Stimulated activated CD8-positive, alpha-beta memory T cell treated with anti-CD3 and anti-CD28 coated beads, Interleukin-7, amount 100 ng/mL, for 4 hours (primary cell): ENCODE data around the gene ASB6.

Experiments used
- DNase-seq, 2 donors: peaks; one replicate each; pipeline ENCODE4 v3.0.0-alpha.2; 2020; ENCODE audit warnings: low read depth in 2 of 2

ASB6 gene

DNA sequence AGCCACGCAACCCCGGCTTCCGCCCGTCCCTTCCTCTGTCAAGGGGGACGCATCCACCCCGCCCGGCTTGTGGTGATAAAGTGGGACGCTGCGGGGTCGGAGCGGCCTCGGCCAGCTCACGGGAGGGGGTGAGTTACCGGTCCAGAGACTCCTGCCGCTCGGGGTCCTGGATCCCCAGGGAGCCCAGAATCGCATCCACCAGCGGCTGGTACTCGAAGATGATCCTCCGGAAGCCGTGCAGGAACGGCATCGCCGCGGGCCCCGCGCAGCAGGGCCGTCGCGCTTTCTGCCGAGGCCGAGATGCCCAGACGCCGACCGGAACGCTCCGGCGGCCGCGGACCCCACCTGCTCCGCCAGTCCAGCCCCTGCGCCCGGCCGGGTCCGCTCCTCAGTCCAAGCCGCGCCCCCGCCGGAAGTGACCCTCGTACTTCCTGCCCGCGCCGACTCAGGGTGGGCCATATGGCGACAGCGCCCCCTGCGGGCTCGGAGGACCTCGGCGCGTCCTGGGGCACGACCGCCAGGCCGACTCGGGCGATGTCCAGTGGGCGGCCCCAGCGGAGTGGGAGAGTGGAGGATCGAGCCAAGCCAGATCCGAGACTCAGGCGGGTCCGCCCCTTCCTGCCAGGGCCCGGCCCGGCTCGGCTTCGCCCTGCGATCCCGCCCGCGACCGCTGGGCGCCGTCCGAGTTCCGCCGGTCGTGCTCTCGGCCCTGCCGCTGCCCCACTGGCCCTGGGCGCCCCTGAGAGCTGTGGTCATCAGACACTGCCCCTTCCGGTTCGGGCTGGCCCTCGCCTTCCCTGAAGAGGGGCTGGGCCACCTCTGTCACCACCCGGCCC, at the start of gene ASB6:
TSS of gene ASB6 (minus strand) at position 402 of the 836 bp plus-strand sequence. CDS start at position 250, 152 bp downstream.
- peak; percentile 78 to 87 for DNase-seq

DNA sequence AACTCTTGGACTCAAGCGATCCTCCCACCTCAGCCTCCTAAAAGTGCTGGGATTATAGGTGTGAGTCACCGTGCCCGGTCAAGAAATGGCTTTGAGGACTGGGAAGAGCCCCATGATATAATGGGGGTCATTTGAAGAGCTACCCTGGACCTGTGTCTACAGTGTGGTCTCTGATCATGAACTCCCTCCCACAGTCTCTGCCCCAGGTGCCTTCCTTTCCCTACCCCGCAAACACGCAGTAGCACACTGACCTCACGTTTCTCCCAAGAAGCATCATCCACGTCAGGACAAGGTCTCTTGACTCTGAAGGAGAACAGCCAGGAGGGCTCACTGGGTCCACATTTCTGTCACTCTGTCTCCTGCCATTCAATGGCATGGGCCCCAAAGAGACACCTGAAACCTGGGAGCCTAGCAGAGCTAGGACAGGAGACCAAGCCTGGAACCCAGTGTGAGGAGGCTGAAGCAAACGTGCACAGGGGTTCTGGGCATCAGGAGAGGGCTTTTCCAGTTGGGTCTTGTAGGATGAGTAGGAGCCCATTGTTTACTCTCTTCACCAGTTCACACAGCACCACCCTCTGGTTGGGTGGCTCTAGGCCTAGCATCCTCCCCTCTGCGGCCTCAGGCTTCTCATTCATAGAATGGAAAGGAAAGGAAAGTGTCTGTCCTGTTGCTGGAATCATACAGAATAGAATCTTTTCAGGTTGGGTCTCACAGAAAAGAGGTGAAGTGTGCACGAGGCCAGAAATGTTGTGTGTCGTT, 46.5 kb upstream of the ASB6 start:
- no peak for DNase-seq

DNA sequence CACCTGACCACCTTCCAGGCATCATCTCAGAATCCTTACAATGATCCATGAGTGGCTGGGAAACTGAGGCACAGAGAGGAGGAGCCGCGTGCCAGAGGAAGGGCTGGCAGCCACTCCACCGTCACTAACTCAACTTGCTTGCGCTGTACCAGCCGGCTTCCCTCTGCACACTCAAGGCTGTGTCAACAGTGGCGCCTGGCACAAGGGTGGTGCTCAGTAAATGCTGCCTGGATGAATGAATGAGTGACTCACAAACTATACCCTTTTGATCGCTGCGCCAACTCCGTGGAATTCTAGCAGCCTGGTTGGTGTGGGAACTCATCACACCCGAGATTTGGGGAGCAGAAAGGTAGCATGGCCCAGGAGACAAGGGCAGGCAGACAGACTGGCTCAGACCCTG, 45.4 kb upstream of the ASB6 start:
- DNase-seq, result no peak

GRCh38 chr9:129686736-129687135, 44.8 kb upstream of the ASB6 start:
- no peak for DNase-seq

GRCh38 chr9:129685933-129686259, 43.9 kb upstream of the ASB6 start:
- no peak for DNase-seq

DNA sequence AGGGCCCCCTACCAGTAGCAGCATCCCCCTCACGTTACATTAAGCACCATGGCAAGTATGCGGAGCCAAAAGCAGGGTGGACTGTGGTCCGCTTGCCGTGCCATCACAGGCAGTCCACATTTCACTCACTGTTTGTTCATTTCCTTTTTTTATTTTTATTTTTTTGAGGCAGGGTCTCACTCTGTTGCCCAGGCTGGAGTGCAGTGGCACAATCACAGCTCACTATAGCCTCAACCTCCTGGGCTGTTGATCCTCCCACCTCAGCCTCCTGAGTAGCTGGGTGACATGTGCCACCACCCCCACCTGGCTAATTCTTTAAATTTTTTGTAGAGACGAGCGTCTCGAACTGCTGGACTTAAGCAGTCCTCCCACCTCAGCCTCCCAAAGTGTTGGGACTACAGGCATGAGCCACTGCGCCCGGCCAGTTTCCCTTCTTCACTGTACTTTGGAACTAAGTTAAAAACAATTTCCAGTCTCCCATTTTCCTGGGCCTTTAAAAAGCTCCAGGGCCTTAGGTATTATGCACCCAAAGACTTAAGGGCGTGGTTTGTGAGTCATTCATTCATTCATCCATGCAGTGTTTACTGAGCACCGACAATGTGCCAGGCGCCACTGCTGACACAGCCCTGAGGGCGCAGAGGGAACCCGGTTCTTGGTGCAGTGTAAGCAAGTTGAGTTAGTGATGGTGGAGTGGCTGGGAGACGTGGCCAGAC, 43.4 kb upstream of the ASB6 start:
- no peak for DNase-seq

DNA sequence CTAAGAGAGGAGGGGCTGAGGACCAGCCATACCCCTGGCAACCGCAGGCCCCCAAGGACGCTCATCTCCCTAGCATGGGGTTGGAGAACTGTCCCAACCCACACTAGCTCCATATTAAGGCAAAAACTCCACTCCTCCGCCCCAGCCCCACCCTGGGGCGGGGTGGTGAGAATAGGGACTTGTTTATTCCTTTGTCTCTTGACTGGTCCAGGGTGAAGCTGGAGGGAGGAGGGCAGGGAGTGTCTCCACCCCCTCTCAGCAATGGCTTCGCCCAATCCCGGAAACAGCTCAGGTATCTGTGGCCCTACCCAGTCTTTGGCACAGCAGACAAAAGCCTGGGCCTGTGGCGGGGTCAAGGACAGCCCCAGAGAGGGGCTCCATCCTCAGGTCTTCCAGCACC, 40.4 kb upstream of the ASB6 start:
- DNase-seq, result no peak

DNA sequence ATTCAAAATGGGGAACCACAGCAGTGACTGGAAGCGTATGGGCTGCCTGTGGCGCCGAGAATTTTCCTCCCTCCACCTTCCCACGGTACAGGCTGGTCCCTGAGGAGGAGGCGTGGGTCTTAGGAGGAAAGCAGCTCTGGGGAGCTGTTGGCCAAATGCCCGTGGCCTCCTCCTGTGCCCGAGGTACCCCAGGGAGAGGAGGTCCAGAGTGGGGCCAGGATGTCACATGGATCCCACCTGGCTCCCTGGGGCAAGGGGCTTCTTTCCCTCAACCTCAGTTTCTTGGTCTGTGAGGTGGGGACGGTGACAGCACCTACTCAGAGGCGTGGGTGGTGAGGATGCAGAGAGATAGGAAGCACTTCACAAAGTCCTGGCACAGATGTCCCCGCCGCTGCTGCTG, 40.0 kb upstream of the ASB6 start:
- no peak for DNase-seq

DNA sequence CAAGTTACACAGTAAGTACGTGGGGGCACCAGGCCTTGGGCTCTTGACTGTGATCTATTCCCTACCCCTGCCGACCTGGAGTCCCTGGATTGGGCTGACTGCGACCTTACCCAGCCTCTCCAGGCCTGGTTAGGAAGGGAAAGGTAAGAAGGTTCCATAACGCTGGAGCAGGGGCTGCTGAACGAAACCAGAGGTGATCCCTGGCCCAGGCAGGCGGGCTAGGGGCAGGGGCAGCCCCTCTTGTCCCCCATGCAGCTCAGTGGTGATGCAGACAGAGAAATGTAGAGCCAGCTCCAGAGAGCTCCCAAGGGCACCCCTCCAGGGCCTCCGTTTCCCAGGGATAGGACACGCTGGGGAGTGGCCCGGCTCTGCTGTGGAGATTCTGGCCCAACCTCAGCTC, 37.6 kb upstream of the ASB6 start:
- DNase-seq, result no peak

DNA sequence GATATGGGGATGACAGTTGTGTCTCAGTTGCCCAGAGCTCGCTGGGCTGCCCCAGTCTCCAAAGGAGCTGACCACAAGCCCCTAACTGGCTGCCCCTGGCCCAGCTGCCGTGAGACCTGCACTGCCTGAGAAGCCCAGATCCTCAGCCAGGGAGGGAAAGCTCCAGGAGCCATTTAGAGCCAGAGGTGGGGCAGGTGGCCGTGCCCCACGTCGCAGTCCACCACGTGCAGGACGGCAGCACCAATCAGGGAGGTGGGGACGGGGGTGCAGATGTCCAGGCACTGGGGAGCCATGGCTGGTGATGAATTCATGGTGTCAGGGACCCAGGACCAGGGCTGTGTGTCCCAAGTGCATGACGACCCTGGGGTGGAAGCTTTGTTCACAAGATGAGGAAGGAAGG, 36.9 kb upstream of the ASB6 start:
- DNase-seq, result no peak

- DNase-seq, result no peak
These were observed 35.5 kb upstream of the ASB6 start for GRCh38 chr9:129677456-129677855.

DNA sequence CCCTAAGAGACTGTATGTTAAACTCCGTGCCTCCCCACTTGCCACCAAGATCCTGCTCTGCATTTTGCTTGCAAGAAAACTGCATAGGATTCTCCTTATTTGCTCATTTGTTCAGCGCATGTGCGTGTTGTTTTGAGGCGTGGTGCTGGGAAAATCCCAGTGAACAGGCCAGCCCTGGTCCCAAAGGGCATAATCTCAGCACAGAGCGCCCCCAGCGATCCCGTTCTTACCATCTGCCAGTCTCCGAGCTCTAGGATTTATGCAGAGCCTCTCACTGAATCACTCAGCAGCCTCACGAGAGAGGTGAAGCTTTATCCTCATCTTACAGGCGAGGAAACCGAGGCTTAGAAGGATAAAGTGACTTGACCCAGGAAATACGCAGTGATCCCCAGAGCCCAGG, 35.0 kb upstream of the ASB6 start:
- DNase-seq, result no peak

DNA sequence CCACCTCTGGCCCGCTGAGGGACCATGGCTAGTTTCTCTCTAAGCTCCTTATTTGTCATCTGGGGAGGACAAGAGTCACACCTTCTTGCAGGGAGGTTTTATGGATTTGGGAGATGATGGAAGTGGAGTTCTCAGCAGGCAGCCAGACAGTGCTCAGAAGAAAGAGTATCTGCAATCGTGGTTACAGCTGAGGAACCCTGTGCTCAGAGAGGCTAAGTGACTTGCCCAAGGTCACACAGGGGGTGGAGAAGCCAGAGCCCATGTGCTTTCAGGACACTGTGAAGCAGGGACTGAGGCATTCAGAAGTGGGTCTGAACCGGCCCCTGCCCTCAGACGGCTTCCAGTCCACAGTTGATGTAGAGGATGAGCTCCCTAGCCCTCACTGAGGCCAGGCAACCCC, 34.3 kb upstream of the ASB6 start:
- DNase-seq, result no peak

GRCh38 chr9:129675620-129676019, 33.7 kb upstream of the ASB6 start:
- no peak for DNase-seq

DNA sequence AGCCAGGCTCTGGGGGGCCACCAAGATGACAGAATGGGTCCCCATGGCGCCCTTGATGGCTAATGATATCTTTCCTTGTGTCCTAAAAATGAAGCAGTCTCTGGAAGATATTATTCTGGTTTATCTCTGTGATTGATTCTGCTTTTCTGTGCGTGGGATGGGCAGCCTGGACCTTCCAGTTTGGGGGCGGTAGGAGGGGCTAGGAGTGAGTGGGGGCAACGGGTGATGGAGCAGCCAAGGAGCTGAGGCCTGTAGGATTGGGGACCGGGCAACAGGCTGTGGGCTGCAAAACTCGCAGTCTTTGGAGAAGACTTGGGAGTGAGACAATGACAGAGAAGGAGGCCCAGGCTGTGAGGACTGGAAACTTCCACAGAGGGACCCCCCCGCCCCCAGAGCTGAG, 32.3 kb upstream of the ASB6 start:
- DNase-seq, result no peak

- DNase-seq, result no peak
These were observed 31.7 kb upstream of the ASB6 start for GRCh38 chr9:129673602-129674001.

DNA sequence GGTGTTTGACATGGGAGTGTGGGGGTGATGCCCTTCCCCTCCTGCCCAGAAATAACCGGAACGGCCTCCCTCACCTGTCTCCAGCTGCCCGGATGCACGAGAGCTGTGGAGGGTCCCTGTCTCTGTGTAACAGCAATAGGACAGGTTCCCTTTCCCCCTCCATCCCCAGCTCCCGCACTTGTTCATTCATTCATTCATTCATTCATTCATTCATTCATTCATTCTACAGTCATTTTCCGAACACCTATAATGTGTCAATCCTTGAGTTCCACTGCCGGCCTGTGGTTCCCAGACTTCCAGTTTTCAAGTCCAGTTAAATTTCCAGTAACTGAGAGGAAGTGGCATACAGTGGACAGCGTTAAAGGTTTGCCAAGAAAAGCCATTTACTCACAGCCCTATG, 30.8 kb upstream of the ASB6 start:
- DNase-seq, result no peak

DNA sequence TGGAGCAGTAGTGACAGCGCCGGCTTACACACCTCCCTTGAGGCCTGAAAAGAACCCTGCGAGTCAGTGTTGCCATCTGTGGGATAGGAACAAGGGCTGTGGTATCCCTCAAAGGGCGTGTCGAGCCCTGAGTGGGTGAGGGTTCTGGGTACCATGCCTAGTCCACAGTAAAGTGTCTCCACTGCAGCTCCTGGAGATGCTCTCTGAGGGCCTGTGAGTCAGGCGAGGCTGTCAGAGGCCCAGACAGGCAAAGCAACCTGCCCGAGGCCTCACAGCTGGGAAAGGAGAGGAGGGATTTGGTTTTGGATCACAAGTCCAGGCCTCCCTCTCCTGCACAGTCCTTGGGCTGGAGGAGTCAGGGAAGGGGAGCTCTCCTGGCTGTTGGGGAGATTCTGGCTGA, 29.6 kb upstream of the ASB6 start:
- peak in 1 of 2 donors; percentile 8 for DNase-seq

DNA sequence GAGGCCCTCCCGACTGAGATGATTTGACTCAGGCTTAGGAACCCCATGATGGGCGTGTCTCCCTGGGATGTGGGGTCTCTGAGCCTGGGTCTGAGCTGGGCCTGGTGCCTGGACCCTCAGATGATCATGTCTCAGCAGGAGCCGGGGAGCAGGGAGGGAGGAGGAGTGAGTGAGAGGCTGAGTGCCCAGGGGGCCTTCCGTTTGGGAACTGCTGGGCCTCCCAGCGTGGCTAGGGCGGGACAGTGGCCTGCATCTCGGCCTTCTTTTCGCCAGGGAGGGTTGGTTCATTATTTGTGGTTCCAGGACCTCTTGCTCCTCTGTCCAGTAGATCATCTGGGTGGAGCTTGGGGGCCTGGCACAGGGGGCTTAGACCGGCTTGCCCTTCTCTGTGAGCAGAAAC, 29.1 kb upstream of the ASB6 start:
- DNase-seq, result no peak

- DNase-seq, result no peak
These were observed 28.0 kb upstream of the ASB6 start for GRCh38 chr9:129669946-129670345.

DNA sequence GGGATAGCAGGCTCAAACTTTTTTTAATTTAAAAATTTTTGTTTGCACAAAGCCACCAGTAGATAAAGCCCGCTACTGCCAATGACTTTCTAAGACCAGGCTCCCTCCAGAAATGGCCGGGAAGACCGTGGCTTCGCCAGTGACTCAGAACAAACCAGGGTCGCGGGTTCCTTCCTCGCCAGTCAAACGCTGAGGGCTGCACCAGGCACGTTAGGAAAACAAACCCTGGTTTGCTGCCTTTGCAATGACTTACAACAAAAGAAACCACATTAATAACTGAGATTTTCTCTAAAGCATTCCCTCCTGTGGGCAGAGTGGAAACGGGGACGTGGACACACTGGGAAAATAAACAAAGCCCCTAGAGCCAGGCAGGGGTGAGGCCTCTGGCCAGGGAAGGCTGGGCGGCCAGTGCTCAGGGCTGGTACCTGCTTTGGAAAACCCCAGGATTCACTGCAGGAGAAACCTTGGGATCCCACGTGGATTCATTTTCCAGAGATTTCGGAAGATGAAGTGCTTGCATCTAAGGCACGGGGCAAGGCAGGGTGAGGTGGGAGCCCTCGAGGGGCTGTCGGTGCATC, 27.3 kb upstream of the ASB6 start:
- DNase-seq, result no peak

- DNase-seq, result no peak
These were observed 25.9 kb upstream of the ASB6 start for GRCh38 chr9:129667850-129668249.
